ENCODE measurements around the gene ZBTB11. TPM values are rescaled to one million over a fixed set of nuclear protein-coding genes. Genes with fewer than 3 reads are reported as not detected.

Gene ZBTB11
- total and polyA plus RNA-seq, 10 donors = 7.5 to 43.7 (median 25.1) TPM

- intact Hi-C loops (cut with DNase I; ENCODE audit: low total_unique reads) = no loop called here
- peak overlapping the region; percentile 72 to 93 (median 89) for H3K4me3 ChIP-seq
- DNase-seq = peak; percentile 90
- peak overlapping the region; percentile 74 to 92 (median 87) for H3K27ac ChIP-seq
- no peaks in the 10 kb centered on the region for H3K9me3 ChIP-seq
- peaks cover 12 to 58% (median 44%) of the 10 kb centered on the region in 6 donors for H3K4me1 ChIP-seq
- 1 to 2% (median 1%) methylated on average over 18 to 21 of the region's 21 CpGs for WGBS, 5 donors
- H3K36me3 ChIP-seq = peaks cover 3 to 37% (median 12%) of the 10 kb centered on the region in 6 donors
- TF ChIP-seq POLR2AphosphoS5 (IDR thresholded peaks at IDR 0.05) = no peak
- TF ChIP-seq CTCF (IDR thresholded peaks at IDR 0.05 in 8 of 11, conservative IDR thresholded peaks at IDR 0.05 in 3 of 11) = no peak
- no peak for TF ChIP-seq POLR2A (IDR thresholded peaks at IDR 0.05)
- H3K27me3 ChIP-seq (replicated peaks in 1 of 7) = no peaks in the 10 kb centered on the region
Observed at GRCh38 chr3:101725194-101725889, 48.4 kb upstream of the ZBTB11 start.

- Histone ChIP-seq H3K27ac (peak within 1 kb of the TSS; percentile 74 to 92 (median 87)), H3K9me3 (no peaks in the 10 kb centered on the region), H3K4me3 (peak within 1 kb of the TSS; percentile 72 to 93 (median 89)), H3K4me1 (peaks cover 12 to 66% (median 47%) of the 10 kb centered on the region in 6 donors), H3K36me3 (peaks cover under 1 to 30% (median 8%) of the 10 kb centered on the region in 6 donors), H3K27me3 (replicated peaks in 1 of 7) (no peaks in the 10 kb centered on the region)
- peak; percentile 98 for DNase-seq
- TF ChIP-seq POLR2AphosphoS5 (IDR thresholded peaks at IDR 0.05) (peak; percentile 78 to 90 (median 83)), POLR2A (IDR thresholded peaks at IDR 0.05) (peak in 1 of 3 donors; percentile 10), CTCF (IDR thresholded peaks at IDR 0.05 in 8 of 11, conservative IDR thresholded peaks at IDR 0.05 in 3 of 11) (peak in 3 of 11 experiments; percentile 15 to 29 (median 20))
- WGBS, 5 donors = 0 to 1% (median 0%) methylated on average over 45 to 49 of the region's 49 CpGs
- intact Hi-C loops (cut with DNase I; ENCODE audit: low total_unique reads) = loop anchor here (5.0 kb wide), 1 partner anchor 37 kb away; the partner anchor contains the start of gene RPL24
Observed at GRCh38 chr3:101724329-101725193, 47.6 kb upstream of the ZBTB11 start, which contains the start of gene CEP97. Gene CEP97 (plus strand): TSS chr3:101724614. CDS start chr3:101724677, 63 bp downstream.

GRCh38 chr3:101722394-101723173 lies 45.7 kb upstream of the ZBTB11 start:
- Histone ChIP-seq H3K4me3 (peak overlapping the region in 1 of 8 donors; percentile 36), H3K9me3 (no peaks in the 10 kb centered on the region), H3K36me3 (peaks cover 0 to 10% (median 1%) of the 10 kb centered on the region in 6 donors), H3K27me3 (replicated peaks in 1 of 7) (no peaks in the 10 kb centered on the region), H3K4me1 (peaks cover 12 to 68% (median 47%) of the 10 kb centered on the region in 6 donors), H3K27ac (peak overlapping the region; percentile 64 to 88 (median 78))
- peak in 1 of 3 donors; percentile 13 for TF ChIP-seq POLR2AphosphoS5 (IDR thresholded peaks at IDR 0.05)
- no peak for TF ChIP-seq CTCF (IDR thresholded peaks at IDR 0.05 in 8 of 11, conservative IDR thresholded peaks at IDR 0.05 in 3 of 11)
- 28 to 68% (median 53%) methylated on average over 7 of the region's 7 CpGs for WGBS, 5 donors
- intact Hi-C loops (cut with DNase I; ENCODE audit: low total_unique reads) = loop anchor here (5.0 kb wide), 1 partner anchor 35 kb away; the partner anchor contains the start of gene RPL24
- DNase-seq = no peak
